ENCODE data around the gene NTSR1. TPM values are rescaled to one million over a fixed set of nuclear protein-coding genes. Genes with fewer than 3 reads are reported as not detected.

NTSR1 gene
- total RNA-seq, 2 donors from 2014 or later, result 0.74 TPM; not detected in 1

DNA sequence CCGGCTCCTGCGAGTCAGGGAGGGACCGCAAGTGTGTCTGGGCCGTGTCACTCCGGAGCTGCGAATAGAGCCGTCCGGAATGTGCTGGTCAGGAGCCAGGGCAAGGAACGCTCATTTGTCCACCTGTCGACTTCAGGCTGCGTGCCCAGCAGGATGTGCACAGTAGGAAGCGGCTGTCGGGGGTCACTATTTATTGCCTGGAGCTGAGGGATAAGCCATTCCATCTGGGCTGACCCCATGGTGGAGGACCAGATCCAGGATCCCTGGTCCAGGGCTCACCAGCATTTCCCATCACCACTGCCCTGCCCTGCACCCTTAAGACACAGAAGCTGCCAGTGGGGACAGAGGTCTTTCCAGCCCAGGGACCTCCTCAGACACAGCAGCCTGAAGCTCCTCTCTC, 14.7 kb downstream of the NTSR1 start:
- intact Hi-C loops (cut with DNase I), result no loop called here
- no peaks in the 10 kb centered on the region for H3K36me3 ChIP-seq
- no peak overlapping the region for H3K4me3 ChIP-seq
- H3K27ac ChIP-seq, result no peak overlapping the region
- TF ChIP-seq, protein P1, sequence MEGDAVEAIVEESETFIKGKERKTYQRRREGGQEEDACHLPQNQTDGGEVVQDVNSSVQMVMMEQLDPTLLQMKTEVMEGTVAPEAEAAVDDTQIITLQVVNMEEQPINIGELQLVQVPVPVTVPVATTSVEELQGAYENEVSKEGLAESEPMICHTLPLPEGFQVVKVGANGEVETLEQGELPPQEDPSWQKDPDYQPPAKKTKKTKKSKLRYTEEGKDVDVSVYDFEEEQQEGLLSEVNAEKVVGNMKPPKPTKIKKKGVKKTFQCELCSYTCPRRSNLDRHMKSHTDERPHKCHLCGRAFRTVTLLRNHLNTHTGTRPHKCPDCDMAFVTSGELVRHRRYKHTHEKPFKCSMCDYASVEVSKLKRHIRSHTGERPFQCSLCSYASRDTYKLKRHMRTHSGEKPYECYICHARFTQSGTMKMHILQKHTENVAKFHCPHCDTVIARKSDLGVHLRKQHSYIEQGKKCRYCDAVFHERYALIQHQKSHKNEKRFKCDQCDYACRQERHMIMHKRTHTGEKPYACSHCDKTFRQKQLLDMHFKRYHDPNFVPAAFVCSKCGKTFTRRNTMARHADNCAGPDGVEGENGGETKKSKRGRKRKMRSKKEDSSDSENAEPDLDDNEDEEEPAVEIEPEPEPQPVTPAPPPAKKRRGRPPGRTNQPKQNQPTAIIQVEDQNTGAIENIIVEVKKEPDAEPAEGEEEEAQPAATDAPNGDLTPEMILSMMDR (IDR thresholded peaks at IDR 0.05), result no peak
- TF ChIP-seq POLR2A (IDR thresholded peaks at IDR 0.05), result no peak
- TF ChIP-seq POLR2AphosphoS5 (IDR thresholded peaks at IDR 0.05), result no peak
- no peak for DNase-seq (ENCODE audit: low spot score)
- H3K27me3 ChIP-seq (replicated peaks; ENCODE audit: insufficient read depth), result peaks cover 12% of the 10 kb centered on the region
- no peaks in the 10 kb centered on the region for H3K4me1 ChIP-seq (replicated peaks)
- H3K9me3 ChIP-seq, result no peaks in the 10 kb centered on the region
- WGBS, result 10% methylated on average over 13 of the region's 13 CpGs

DNA sequence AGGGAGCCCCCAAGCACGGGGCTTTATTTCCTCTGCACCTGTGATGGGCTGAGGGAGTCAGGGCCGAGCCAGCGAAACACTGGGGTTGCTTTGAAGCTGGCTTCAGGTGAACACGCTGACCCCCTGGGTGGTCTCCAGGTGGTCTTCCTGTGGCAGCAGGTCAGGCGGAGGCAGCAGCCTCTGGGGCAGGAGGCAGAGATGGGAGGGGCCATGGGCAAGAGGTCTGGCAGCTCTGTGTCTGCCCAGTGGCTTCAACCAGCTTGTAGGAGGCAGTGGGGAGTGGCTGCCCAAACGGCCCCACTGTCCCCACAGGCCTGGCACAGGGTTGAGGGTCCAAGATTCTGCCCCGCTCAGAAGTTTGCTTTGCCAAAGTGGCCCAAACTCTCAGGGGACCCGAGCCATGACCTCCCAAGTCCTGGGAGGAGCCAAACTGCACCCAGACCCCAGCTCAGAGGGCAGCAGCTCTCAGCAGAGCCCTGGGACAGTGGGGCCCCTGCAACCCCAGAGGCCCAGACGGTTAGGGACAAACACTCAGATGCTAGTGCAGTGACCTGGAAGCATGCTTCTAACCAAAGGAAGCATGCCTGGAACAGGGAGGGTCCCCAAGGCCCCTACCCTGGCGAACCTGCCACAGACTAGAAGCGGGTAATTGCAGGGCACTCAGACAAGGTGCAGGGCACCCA, 15.3 kb downstream of the NTSR1 start:
- no peak overlapping the region for H3K4me3 ChIP-seq
- H3K27ac ChIP-seq, result no peak overlapping the region
- intact Hi-C loops (cut with DNase I), result no loop called here
- H3K9me3 ChIP-seq, result no peaks in the 10 kb centered on the region
- TF ChIP-seq POLR2AphosphoS5 (IDR thresholded peaks at IDR 0.05) (no peak), POLR2A (IDR thresholded peaks at IDR 0.05) (no peak)
- TF ChIP-seq, protein P1 (IDR thresholded peaks at IDR 0.05), result no peak
- peaks cover 12% of the 10 kb centered on the region for H3K27me3 ChIP-seq (replicated peaks; ENCODE audit: insufficient read depth)
- no peak for DNase-seq (ENCODE audit: low spot score)
- H3K4me1 ChIP-seq (replicated peaks), result no peaks in the 10 kb centered on the region
- 75% methylated on average over 11 of the region's 11 CpGs for WGBS
- H3K36me3 ChIP-seq, result no peaks in the 10 kb centered on the region

DNA sequence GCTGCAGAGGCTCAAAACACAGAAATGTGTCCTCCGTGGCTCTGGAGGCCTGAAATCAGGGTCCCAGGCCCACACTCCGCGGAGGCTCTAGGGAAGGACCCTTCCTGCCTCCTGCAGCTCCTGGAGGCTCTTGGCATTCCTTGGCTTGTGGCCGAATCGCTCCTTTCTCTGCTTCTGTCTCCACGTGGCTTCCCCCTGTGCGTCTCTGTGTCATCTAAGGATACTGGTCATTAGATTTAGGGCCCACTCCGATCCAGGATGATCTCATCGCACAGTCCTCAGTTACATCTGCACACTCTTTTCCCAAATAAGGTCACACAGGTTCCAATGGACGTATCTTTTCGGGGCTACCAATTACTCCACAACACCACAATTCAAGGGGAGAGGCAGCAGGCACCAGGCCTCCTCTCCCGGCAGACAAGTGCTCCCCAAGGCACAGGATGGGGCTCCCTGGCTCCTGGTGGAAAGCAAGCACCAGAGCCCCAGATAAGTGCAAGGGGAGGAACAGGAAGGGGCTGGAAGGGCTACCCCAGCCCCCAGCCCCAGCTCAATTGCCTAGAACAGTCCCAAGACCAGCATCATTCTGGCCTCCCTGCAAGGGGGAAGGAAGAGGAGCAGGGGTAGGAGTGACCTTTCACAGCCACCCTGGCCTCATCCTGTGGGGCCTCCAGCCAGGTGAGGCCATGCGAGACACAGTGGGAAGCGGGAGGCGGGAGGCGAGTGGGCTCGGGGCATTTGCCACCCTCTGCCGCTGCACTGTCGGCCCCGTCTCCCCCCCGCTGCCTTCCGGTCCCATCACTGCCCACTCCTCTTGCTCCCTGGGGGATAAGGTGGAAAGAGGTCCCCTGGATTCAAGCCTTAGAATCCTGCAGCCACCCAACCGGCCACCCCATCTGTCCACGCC, 16.3 kb downstream of the NTSR1 start:
- no peaks in the 10 kb centered on the region for H3K36me3 ChIP-seq
- no peak overlapping the region for H3K27ac ChIP-seq
- intact Hi-C loops (cut with DNase I), result no loop called here
- no peak for TF ChIP-seq POLR2AphosphoS5 (IDR thresholded peaks at IDR 0.05)
- TF ChIP-seq, protein P1 (IDR thresholded peaks at IDR 0.05), result no peak
- TF ChIP-seq POLR2A (IDR thresholded peaks at IDR 0.05), result no peak
- no peak overlapping the region for H3K4me3 ChIP-seq
- H3K4me1 ChIP-seq (replicated peaks), result no peaks in the 10 kb centered on the region
- 84% methylated on average over 24 of the region's 24 CpGs for WGBS
- no peaks in the 10 kb centered on the region for H3K9me3 ChIP-seq
- H3K27me3 ChIP-seq (replicated peaks; ENCODE audit: insufficient read depth), result peaks cover 12% of the 10 kb centered on the region
- DNase-seq (ENCODE audit: low spot score), result no peak

DNA sequence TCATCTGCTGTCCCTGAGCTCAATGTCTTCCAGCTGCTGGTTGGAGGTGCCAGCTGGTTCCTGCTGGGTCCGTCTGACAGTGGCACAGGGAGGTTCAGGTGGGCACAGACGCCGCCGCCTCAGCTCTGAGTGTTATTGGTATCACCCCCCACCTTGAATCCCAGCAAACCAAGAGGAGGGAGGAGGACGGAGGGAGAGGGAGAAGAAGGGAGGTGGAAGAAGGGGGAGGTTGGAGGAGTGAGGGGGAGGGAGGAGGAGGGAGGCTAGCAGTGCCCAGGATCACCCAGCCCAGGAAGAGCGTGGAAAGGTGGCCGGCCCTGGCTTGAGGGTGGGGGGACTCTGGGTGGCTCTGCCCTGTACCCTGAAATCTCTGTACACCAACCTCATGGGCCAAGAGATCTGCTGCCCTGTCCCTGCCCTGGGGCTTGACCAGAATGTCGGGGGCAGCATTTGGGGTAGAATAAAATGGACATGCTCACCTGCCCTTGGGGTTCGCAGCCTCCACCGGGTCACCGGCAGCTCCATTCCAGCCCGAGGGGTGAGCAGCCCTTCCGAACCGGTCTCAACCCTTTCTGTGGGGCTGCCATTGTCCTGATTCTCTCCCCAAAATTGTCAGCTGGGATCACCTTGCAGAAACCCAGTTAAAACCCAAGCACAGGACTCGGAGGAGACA, 17.1 kb downstream of the NTSR1 start:
- peaks cover 12% of the 10 kb centered on the region for H3K27me3 ChIP-seq (replicated peaks; ENCODE audit: insufficient read depth)
- 84% methylated on average over 15 of the region's 15 CpGs for WGBS

More for the DNA sequence above, 17.1 kb downstream of the NTSR1 start:
- no peaks in the 10 kb centered on the region for H3K9me3 ChIP-seq
- no peak for TF ChIP-seq POLR2AphosphoS5 (IDR thresholded peaks at IDR 0.05)
- TF ChIP-seq, protein P1 (IDR thresholded peaks at IDR 0.05), result no peak
- TF ChIP-seq POLR2A (IDR thresholded peaks at IDR 0.05), result no peak
- intact Hi-C loops (cut with DNase I), result no loop called here
- no peak overlapping the region for H3K27ac ChIP-seq
- no peak overlapping the region for H3K4me3 ChIP-seq
- no peaks in the 10 kb centered on the region for H3K4me1 ChIP-seq (replicated peaks)
- H3K36me3 ChIP-seq, result no peaks in the 10 kb centered on the region
- no peak for DNase-seq (ENCODE audit: low spot score)
